HG03520 (cell line): ENCODE results near the gene CCDC190.
A peak's percentile ranks its signal among the peaks of the same experiment; 100 is the strongest.
"Not testable (repeated sequence)": the region's sequence is repeated elsewhere in the genome, so short reads cannot be mapped to it uniquely, and the experiment has no call there.

Experiments used
- ATAC-seq: cut with Tn5 transposase; IDR thresholded peaks from one replicate; pipeline ENCODE4 v1.9.1; 2021; ENCODE audit warnings: mild to moderate bottlenecking, moderate library complexity; ENCODE audit not compliant: unreplicated experiment

Gene CCDC190

DNA sequence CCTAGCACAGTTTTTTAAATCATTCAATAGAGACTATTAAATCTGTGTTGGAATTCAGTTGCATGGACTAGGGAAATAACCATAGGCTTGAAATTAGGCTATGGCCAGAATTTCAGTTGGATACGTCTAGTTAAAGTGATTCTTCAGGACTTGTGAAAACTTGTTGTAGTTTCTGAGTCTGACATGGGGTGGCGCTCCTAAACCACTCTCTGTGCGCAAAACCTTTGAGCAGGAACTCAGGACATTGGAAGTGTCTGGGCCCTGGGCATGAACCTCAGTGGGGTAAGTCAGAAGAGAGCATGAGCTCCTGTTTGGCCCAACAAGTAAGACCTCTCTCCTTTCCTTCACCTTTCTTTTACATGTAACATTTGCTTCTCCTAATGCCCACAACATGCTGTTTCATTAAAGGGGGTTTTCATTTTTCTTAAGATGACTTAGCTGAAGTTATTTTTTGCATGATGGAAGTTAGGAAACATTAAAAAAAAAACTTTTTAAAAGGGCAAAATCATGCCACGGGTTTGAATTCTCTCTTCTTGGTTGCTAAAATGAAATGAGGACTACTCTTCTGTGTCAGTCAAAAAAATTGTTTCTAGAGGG is 17.1 kb upstream of the CCDC190 start:
- ATAC-seq: no peak

DNA sequence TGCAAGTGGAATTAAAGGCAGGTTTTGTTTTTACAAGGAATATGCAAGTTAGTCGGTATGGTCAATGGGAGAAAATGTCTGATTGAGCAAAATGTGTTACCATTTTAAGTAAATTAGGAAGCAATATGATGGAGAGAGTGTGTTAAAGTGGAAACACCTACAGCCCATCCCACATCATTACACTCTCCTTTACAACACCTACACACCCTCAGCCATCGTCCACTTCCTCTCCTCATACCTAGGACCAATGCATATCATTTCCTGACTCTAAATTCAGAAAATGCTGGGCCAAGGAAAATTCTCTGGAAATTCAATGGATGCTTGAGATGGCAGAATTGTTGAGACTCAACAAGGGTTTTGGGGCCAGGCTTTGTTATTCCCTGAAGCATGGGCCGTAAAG is 16.4 kb upstream of the CCDC190 start:
- no peak for ATAC-seq

DNA sequence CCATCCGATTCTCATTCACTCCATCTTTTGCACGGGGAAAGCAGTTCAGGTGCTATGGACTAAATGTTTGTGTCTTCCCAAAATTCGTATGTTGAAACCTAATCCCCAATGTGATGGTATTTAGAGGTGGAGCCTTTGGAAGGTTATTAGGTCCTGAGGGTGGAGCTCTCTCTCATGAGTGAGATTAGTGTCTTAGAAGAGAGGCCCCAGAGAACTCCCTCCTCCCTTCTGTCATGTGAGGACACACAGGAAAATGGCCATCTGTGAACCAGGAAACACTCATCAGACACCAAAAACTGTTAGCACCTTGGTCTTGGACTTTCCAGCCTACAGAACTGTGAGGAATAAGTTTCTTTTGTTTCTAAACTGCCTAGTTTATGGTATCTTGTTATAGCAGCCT is 15.8 kb upstream of the CCDC190 start:
- no peak for ATAC-seq

DNA sequence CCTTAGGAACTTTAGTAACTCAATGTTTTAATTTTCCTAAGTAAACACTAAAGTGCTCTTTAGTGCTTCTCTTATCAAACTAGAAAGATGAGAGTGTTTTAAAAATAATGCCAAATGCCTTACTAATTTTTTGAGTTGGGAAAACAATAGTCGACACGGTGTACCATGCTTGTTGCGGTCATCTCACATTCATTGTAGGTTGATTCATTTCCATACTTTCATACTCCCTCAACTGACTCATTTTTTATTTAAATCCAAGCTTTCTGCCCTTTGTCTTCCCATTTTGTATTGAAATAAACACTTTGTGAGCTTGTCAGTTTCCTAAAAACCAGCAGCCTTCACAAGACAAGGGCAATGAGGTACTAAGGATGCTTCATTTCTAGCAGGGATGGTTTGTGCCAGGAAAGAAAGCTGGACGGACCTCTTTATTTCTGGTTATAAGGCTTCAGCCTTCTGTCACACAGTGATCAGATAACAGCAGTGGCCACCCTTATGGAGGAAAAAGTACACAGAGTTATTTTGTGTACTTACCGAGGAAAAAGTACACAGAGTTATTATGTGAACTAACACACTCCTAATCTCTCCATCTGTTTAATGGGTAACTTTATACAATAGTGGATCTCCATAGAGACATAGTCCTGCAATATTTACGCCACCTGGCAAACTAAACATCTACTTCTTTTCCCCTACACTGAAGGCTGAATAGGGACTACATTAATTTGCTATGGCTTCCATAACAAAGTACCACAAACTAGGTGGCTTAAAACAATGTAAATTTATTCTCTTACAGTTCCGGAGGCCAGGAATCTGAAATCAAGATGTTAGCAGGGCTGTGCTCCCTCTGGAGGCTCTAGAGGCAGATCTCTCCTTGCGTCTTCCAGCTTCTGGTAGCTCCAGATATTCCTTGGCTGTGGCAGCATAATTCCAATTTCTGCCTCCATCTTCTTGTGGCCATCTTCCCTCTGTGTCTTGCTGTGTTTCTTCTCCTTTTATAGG is 13.0 kb upstream of the CCDC190 start:
- no peak for ATAC-seq

DNA sequence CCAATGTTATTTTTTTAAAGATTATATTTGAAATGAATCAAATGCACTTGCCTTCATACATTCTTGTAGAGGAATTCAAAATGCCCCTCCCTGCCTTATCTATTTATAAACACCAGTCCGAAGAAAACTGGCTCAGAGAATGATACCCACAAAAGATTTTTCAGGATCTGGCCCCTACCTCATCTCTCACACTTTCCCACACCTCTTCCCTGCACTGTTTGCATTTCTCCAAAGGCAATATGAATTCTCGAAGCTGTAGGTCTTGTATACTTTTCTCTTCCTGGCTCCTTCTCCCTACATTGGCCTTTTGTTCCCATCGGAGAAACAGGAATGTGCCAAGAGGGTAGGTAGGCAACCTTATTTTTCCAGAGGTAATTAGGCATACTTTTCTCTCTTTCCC is 12.0 kb upstream of the CCDC190 start:
- no peak for ATAC-seq

DNA sequence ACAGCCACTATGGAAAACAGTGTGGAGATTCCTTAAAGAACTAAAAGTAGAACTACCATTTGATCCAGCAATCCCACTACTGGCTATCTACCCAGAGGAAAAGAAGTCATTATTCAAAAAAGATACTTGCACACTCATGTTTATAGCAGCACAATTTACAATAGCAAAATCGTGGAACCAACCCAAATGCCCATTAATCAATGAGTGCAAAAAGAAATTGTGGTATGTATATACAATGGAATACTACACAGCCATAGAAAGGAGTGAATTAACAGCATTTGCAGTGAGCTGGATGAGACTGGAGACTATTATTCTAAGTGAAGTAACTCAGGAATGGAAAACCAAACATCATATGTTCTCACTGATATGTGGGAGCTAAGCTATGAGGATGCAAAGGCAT is 10.4 kb upstream of the CCDC190 start:
- ATAC-seq: not testable (repeated sequence)

DNA sequence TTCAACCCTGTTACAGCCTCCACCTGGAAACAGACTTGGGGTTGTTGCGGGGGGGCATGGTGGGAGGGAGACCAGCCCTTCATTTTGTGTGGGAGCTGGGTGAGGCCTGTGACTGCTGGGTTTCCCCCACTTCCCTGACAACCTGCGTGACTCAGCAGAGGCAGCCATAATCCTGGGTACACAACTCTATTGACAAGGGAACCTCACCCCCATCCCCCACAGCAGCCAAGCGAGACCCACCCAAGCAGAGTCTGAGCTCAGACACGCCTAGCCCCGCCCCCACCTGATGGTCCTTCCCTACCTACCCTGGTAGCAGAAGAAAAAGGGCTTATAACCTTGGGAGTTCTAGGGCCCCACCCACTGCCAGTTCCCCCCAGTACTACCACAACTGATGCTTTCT is 8.0 kb upstream of the CCDC190 start:
- no peak for ATAC-seq

DNA sequence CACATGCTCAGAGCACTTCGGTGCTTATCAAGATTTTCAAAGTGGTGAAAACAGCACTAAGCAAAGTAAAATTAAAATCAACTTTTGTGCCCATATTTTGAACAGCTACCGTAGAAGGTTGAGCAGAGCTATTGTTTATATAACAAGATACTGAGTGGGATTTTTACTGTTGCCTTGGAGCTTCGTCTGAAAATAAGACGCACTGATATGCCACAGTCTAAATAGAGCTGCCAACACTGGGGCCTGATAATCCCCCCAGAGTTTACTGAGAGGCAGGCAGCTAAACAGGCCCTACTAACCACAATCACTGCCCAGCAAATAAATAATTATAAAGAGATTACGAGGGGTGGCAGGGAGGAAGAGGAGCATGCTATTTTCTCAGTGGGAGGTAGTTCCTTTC is 650 bp upstream of the CCDC190 start:
- ATAC-seq: no peak

DNA sequence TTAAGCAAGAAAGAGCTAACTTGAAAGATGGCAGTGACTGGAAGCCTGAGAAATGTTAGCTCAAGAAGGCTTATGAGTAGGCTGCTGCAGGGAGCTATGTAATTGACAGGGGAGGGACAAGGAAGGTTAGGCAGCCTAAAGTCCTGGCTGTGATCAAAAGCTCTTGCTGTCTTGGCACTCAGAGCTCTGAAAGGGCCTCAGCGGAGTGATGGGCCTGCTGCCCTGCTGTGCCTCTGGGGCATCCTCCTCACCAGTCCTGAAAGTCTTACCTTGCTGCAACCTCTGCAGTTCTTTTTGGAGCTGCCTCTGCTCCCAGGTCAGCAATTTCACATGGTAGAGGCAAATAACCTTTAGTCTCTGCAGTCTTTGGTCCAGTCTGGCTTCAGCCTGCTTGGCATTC is 1.8 kb downstream of the CCDC190 start:
- ATAC-seq: no peak

DNA sequence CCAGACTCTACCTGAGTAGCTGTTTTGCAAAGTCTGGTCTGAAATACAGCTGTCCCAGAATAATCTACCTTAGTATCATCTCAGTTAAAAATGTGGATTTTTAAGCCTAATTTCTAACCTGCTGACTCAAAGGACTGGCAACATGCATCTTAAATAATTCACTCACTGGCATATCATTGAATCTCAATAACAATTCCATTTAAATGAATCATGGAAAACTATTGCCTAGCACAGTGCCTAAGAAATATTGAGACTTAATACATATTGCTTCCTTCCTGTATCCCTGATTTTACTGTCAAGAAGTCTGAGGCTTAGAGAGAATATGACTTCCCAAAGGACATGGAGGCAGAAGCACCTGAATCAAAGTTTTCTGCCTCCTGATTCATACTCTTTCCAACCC is 3.1 kb downstream of the CCDC190 start:
- ATAC-seq: no peak

DNA sequence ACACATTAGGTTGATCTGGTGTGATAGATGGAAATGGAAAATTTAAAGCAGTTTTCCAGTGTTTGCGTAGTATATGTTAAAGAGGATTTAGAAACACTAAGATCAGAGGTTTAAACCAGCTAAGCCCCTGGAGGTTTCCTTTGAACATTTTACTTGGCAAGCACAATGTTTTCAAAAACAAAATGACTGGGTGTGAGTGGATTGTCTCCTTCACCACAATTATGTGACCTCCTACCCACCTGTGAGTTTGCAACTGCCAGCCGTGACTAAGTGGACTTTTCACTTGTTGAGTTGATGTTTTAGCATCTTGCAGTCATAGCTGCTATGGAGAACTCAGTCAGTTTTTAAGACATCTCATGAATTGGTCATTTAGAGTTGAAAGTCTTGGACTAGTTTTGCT is 4.7 kb downstream of the CCDC190 start:
- no peak for ATAC-seq

DNA sequence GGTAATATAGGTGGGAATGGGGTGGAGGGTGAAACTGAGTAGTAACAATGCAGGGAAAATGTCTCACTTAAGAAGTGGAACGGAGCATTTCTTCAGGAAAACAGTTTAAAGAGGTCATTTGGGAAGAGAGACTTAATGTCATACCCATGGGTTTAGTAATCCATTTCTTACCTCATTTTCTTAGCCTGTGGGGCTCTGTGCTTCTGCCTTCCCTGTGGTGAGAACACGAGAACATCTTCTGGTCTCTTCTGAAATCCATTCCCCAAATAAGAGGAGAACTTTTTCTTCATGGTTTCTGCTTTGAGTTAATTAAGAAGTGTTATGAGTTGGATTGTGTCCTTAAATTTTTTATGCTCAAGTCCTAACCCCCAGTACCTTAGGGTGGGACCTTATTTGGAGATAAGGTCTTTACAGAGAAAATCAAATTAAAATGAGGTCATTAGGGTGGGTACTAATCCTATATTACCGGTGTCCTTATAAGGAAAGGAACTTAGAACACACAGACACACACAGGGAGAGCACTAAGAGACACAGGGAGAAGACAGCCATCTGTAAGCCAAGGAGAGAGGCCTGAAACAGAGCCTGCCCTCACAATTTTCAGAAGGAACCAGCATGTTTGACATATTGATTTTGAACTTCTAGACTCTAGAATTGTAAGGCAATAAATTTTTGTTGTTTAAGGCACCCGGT is 5.4 kb downstream of the CCDC190 start:
- ATAC-seq: no peak

DNA sequence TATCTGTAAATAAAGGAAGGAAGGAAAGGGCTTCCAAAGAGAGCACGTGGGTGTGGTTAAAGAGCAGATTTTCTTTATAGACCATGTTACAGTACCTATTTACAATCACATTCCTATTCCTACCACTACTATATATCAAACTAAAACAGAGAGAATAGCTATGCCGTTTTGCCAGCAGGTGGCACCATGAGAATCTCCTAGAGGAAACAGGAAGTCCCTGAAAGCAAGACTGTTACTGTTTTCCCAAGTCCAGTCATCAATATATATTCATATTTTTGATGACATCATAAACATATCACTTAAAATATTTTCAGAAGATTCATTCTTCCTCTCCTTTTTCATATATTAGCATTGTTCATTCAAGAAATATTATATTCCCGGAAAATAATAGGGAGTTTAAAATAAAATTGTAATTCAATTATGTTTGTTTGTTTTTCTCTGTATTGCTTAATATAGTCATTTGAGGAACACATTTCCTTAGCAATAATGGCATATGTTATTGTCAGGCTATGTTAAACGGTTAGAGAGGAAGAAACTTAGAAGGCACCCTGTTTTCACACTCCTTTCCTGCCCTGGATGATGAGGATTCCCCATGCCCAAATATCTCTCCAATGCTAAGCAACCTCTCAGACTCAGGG is 6.6 kb downstream of the CCDC190 start:
- peak; percentile 83 for ATAC-seq

DNA sequence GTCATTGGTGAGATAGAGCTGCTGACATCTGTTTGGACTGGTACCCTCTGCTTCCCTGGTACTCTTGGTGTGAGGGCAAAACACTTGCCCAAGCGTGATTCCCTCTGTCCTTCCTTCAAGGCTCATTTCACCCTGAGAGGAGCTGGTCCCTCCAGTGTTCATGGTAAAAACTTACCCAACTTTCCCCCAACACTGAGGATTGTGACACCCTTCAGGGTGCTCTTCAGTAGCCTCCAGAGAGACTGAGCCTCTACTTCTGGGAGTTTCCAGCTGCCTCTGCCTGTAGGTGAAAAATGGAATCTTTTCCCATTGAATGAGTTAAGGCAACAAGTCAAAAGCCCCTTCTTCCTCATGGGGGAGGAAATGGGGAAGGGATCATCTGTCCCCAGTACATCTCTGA is 9.6 kb downstream of the CCDC190 start:
- no peak for ATAC-seq

DNA sequence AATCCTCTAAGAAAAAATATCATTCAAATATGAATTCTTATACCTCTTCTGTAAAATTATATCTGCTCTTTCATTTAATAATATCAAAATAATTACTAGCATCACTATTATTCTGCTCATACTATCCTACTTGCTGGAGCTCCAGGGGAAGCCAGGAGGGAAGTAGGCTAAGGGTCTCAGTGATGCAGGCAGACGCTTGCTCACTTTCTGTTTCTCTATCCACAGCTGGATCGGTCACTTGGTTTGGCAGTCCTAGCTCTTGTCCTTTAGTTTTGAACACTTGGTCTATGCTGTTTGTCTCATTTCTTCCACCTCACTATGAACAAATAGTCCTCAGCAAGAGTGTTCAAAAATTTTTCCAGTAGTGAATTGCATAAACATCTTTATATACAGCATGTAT is 11.3 kb downstream of the CCDC190 start:
- no peak for ATAC-seq

DNA sequence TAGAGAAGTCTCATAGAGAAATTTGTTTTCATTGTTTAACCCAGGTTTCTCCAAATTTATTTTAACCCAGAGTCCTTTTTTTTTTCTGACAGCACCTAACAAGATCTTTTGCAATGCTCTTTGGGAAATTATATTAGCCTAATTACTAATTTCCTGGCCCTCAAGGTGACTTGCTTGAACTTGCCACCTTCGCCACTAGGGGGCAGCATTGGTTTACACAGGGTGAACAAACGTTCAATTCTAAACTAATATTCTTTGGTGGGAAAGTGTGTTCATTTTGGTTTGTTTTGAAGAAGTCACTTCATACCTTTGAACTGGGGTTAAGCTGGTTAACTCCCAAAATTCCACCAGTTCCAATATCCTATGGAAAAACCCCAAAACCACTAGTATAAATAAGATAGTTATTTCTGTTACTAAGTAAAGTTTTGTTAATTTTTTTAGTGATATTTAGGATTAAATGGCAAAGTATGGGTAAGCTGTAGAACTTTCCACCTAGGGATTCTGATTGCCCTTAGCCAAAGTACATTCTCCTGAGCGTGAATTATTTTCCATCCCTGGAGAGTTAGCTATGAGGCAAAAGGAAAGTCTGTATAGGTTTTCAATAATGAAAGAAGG is 13.0 kb downstream of the CCDC190 start:
- peak; percentile 46 for ATAC-seq

DNA sequence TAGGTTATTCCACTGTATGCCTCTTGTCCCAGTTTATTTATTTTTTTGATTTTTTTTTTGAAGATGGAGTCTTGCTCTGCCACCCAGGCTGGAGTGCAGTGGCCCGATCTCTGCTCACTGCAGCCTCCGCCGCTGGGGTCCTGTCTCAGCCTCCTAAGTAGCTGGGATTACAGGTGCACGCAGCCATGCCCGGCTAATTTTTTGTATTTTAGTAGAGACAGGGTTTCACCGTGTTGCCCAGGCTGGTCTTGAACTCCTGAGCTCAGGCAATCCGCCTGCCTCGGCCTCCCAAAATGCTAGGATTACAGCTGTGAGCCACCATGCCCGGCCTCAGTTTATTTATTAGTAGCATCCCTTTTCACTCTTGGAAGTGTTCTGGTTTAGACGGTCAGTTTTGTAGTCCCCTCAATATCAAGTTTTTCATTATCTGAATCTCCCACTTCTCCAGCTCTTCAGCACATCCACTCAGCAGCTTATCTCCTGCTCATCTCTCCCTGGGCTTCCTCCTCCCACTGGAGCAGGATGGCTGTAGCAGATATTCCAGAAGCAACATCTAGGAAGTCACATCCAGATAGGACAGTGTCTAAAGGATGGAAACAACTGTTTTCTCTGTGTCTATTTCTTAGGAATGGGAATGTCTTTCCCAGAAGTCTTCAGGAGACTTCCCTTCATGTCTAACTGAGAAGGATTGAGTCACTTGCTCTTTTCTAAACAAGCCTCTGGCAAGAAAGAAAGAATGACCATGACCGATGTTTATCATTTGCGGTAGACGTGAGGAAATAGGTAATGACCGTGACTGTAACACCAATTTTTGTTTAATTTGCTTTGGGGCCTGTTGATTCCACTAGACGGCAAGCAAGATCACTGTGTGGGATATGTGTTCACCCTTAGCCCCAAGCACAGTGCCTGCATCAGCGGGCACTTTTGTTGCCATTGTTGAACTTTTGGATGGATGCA is 14.4 kb downstream of the CCDC190 start:
- ATAC-seq: no peak

DNA sequence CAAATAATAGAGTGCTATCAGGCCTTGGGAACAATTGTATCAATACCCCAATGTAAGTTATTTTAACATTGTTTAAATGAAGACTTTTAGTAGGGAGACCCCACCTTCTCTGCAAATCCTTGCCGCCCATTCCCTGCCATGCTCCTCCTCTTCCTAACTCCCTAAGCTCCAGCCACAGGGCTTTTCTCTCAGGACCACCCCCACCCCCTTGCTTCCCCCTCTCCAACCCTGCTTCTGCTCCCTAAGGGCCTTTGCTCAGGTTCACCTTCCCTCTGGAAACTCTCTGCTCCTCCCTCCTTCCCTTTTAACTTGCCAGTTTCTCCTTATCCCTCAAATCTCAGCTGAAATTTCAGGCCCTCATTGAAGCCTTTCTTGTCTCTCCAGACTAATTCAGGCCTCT is 16.8 kb downstream of the CCDC190 start:
- no peak for ATAC-seq

DNA sequence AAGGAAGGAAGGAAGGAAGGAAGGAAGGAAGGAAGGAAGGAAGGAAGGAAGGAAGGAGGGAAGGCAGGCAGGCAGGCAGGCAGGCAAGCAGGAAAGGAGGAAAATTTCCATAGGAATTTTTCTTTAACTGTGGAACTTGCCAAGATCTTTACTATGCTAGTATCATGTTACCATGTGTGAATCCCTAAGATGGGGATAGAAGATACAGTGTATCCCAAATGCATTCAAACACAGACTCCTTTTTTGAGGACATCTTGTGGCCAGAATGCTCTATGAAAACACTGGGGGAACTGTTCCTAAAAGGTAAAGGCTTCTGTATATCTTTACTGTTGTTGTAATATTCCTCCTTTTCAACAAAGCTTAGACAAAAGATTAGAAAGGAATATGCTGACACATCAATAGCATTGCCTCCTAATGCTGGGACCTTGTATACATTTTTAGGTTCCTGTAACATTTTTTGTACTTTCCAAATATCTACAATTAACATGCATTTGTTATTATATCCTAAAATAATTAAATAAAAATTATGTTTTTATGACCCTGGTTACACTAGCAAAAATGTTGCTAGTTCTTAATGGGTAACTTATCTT is 20.6 kb downstream of the CCDC190 start:
- ATAC-seq: no peak
